ENCODE data around the gene HMGA1.

DNA sequence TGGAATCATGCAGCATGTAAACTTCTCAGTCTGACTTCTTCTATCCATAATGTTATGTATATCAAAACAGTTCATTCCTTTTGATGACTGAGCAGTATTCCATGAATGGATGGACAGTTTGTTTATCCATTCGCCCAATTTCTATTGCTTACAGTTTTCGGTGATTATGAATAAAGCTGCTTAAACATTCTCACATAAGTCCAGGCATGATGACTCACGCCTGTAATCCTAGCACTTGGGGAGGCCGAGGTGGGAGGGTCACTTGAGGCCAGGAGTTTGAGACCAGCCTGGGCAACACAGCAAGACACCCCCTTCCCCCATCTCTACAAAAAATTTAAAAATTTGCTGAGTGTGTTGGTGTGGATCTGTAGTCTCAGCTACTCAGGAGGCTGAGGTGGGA lies 22.9 kb upstream of the HMGA1 start:
- TF ChIP-seq CTCF (conservative IDR thresholded peaks at IDR 0.05; ENCODE audit: low read depth in 2 of 2) = no peak
- TF ChIP-seq EZH2 (IDR thresholded peaks at IDR 0.05; ENCODE audit: low read depth, unreplicated experiment) = no peak
- TF ChIP-seq ZNF331 (CRISPR knock-in tag; IDR thresholded peaks at IDR 0.05; ENCODE audit: low read depth) = no peak
- TF ChIP-seq ZNF462 (CRISPR knock-in tag; IDR thresholded peaks at IDR 0.05) = no peak
- no peak for TF ChIP-seq POLR2AphosphoS5 (IDR thresholded peaks at IDR 0.05; ENCODE audit: low read depth)
- TF ChIP-seq REST (IDR thresholded peaks at IDR 0.05; ENCODE audit: unreplicated experiment) = no peak
- TF ChIP-seq EZH2phosphoT487 (IDR thresholded peaks at IDR 0.05; ENCODE audit: unreplicated experiment) = no peak
- TF ChIP-seq, protein P1, sequence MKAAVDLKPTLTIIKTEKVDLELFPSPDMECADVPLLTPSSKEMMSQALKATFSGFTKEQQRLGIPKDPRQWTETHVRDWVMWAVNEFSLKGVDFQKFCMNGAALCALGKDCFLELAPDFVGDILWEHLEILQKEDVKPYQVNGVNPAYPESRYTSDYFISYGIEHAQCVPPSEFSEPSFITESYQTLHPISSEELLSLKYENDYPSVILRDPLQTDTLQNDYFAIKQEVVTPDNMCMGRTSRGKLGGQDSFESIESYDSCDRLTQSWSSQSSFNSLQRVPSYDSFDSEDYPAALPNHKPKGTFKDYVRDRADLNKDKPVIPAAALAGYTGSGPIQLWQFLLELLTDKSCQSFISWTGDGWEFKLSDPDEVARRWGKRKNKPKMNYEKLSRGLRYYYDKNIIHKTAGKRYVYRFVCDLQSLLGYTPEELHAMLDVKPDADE (IDR thresholded peaks at IDR 0.05) = no peak
- no peak for TF ChIP-seq CREB1 (CRISPR knock-in tag; IDR thresholded peaks at IDR 0.05; ENCODE audit: low read depth)
- TF ChIP-seq JUNB (IDR thresholded peaks at IDR 0.05; ENCODE audit: unreplicated experiment) = no peak
